Activated naive CD4-positive, alpha-beta T cell treated with anti-CD3 and anti-CD28 coated beads for 36 hours (primary cell): Measurements from ENCODE around the gene PLD3. TPM values are rescaled to one million over a fixed set of nuclear protein-coding genes. Genes with fewer than 3 reads are reported as not detected.
"Not testable (repeated sequence)": the region's sequence is repeated elsewhere in the genome, so short reads cannot be mapped to it uniquely, and the experiment has no call there.

ENCODE experiments used
- CTCF ChIA-PET: fragments of 350-600 bp; sonication (Branson Sonifier 250); formaldehyde crosslinking; loops from one replicate; lab custom pipeline; 2021; ENCODE audit warnings: antibody characterized with exemption; lab: Charles Lee
- DNase-seq: peaks from one replicate; pipeline ENCODE4 v3.0.0-alpha.2; 2020
- H3K27ac Mint-ChIP-seq: one replicate; pipeline ENCODE4 v1.8.0; 2021; ENCODE audit warnings: mild to moderate bottlenecking, mixed read lengths
- H3K27me3 Mint-ChIP-seq: one replicate; pipeline ENCODE4 v1.8.0; 2021; ENCODE audit warnings: low read depth, mixed read lengths
- H3K36me3 Mint-ChIP-seq: one replicate; pipeline ENCODE4 v1.8.0; 2021; ENCODE audit warnings: low read depth, mixed read lengths
- H3K4me1 Mint-ChIP-seq: one replicate; pipeline ENCODE4 v1.8.0; 2021; ENCODE audit warnings: low read depth, mixed read lengths
- H3K4me3 Mint-ChIP-seq: one replicate; pipeline ENCODE4 v1.8.0; 2021; ENCODE audit warnings: mild to moderate bottlenecking, moderate library complexity, mixed read lengths
- H3K9me3 Mint-ChIP-seq: one replicate; pipeline ENCODE4 v1.8.0; 2021; ENCODE audit warnings: mixed read lengths
- intact Hi-C: fragments of 100-400 bp; cut with micrococcal nuclease; formaldehyde crosslinking; loops from one replicate; pipeline ENCODE4 v1.15.1; 2023
- total RNA-seq, 2 experiments: library from RNA; stranded (reverse); gene quantifications; one replicate each; pipeline ENCODE4 v1.2.3, GENCODE V29; 2021

PLD3 gene
- total RNA-seq, 2 experiments from 2014 or later: 57.6 to 58.2 TPM

GRCh38 chr19:40367577-40368434, 19.3 kb downstream of the PLD3 start:
- DNase-seq: no peak
- H3K27ac Mint-ChIP-seq: no peak overlapping the region
- intact Hi-C loops: no loop called here
- H3K4me1 Mint-ChIP-seq: peaks cover 7% of the 10 kb centered on the region
- H3K27me3 Mint-ChIP-seq: no peaks in the 10 kb centered on the region
- peaks cover 3% of the 10 kb centered on the region for H3K36me3 Mint-ChIP-seq
- no peaks in the 10 kb centered on the region for H3K9me3 Mint-ChIP-seq
- CTCF ChIA-PET: interaction anchor here (1.0 to 1.4 kb wide), 2 partner anchors 62 to 228 kb away, joined by 3 to 4 read pairs; no protein-coding TSS in a partner anchor
- no peak overlapping the region for H3K4me3 Mint-ChIP-seq

- Mint-ChIP-seq H3K4me1 (peaks cover 12% of the 10 kb centered on the region), H3K27ac (no peak overlapping the region), H3K9me3 (no peaks in the 10 kb centered on the region), H3K36me3 (peaks cover 3% of the 10 kb centered on the region), H3K27me3 (no peaks in the 10 kb centered on the region), H3K4me3 (no peak overlapping the region)
- CTCF ChIA-PET: interaction anchor here (0.5 to 0.6 kb wide), 2 partner anchors 450 to 1003 kb away, joined by 3 to 5 read pairs; no protein-coding TSS in a partner anchor
- intact Hi-C loops: no loop called here
- no peak for DNase-seq
Observed at GRCh38 chr19:40369797-40370196, 21.3 kb downstream of the PLD3 start.

- DNase-seq, H3K4me3 Mint-ChIP-seq, H3K36me3 Mint-ChIP-seq, intact Hi-C loops, H3K4me1 Mint-ChIP-seq, H3K9me3 Mint-ChIP-seq, H3K27me3 Mint-ChIP-seq, H3K27ac Mint-ChIP-seq: not testable (repeated sequence)
- CTCF ChIA-PET: interaction anchor here (0.6 kb wide), 1 partner anchor 450 kb away, joined by 3 read pairs; no protein-coding TSS in a partner anchor
Observed at GRCh38 chr19:40370253-40370652, 21.8 kb downstream of the PLD3 start.

GRCh38 chr19:40370997-40371801, 22.7 kb downstream of the PLD3 start:
- intact Hi-C loops: no loop called here
- H3K4me1 Mint-ChIP-seq: peaks cover 8% of the 10 kb centered on the region
- H3K4me3 Mint-ChIP-seq: no peak overlapping the region
- H3K36me3 Mint-ChIP-seq: peaks cover 3% of the 10 kb centered on the region
- no peak for DNase-seq
- CTCF ChIA-PET: interaction anchor here (0.6 kb wide), 1 partner anchor 11 kb away, joined by 3 read pairs; no protein-coding TSS in a partner anchor
- H3K27ac Mint-ChIP-seq: no peak overlapping the region
- H3K27me3 Mint-ChIP-seq: no peaks in the 10 kb centered on the region
- H3K9me3 Mint-ChIP-seq: no peaks in the 10 kb centered on the region

GRCh38 chr19:40371802-40372122, 23.3 kb downstream of the PLD3 start:
- H3K27ac Mint-ChIP-seq: no peak overlapping the region
- no peak overlapping the region for H3K4me3 Mint-ChIP-seq
- no peaks in the 10 kb centered on the region for H3K9me3 Mint-ChIP-seq
- CTCF ChIA-PET: interaction anchor here (0.6 kb wide), 1 partner anchor 11 kb away, joined by 3 read pairs; no protein-coding TSS in a partner anchor
- intact Hi-C loops: no loop called here
- DNase-seq: no peak
- H3K4me1 Mint-ChIP-seq: peaks cover 8% of the 10 kb centered on the region
- peaks cover 3% of the 10 kb centered on the region for H3K36me3 Mint-ChIP-seq
- H3K27me3 Mint-ChIP-seq: no peaks in the 10 kb centered on the region

GRCh38 chr19:40374084-40374483, 25.6 kb downstream of the PLD3 start:
- H3K9me3 Mint-ChIP-seq: no peaks in the 10 kb centered on the region
- no peak overlapping the region for H3K4me3 Mint-ChIP-seq
- no peak for DNase-seq
- no peaks in the 10 kb centered on the region for H3K27me3 Mint-ChIP-seq
- CTCF ChIA-PET: no interaction called here
- peaks cover 8% of the 10 kb centered on the region for H3K4me1 Mint-ChIP-seq
- intact Hi-C loops: no loop called here
- peaks cover 3% of the 10 kb centered on the region for H3K36me3 Mint-ChIP-seq
- H3K27ac Mint-ChIP-seq: no peak overlapping the region

GRCh38 chr19:40376286-40376862, 27.9 kb downstream of the PLD3 start:
- no peak overlapping the region for H3K4me3 Mint-ChIP-seq
- DNase-seq: no peak
- no peaks in the 10 kb centered on the region for H3K27me3 Mint-ChIP-seq
- no peak overlapping the region for H3K27ac Mint-ChIP-seq
- intact Hi-C loops: no loop called here
- no peaks in the 10 kb centered on the region for H3K9me3 Mint-ChIP-seq
- no peaks in the 10 kb centered on the region for H3K36me3 Mint-ChIP-seq
- peaks cover 8% of the 10 kb centered on the region for H3K4me1 Mint-ChIP-seq
- CTCF ChIA-PET: no interaction called here

GRCh38 chr19:40377876-40378385, 29.4 kb downstream of the PLD3 start:
- CTCF ChIA-PET: no interaction called here
- intact Hi-C loops: no loop called here
- DNase-seq: no peak
- Mint-ChIP-seq H3K36me3 (no peaks in the 10 kb centered on the region), H3K27ac (no peak overlapping the region), H3K27me3 (no peaks in the 10 kb centered on the region), H3K9me3 (no peaks in the 10 kb centered on the region), H3K4me3 (no peak overlapping the region), H3K4me1 (peaks cover 8% of the 10 kb centered on the region)

- H3K27ac Mint-ChIP-seq: no peak overlapping the region
- H3K4me1 Mint-ChIP-seq: peaks cover 8% of the 10 kb centered on the region
- no peak overlapping the region for H3K4me3 Mint-ChIP-seq
- no peak for DNase-seq
- no peaks in the 10 kb centered on the region for H3K36me3 Mint-ChIP-seq
- no peaks in the 10 kb centered on the region for H3K27me3 Mint-ChIP-seq
- CTCF ChIA-PET: no interaction called here
- no peaks in the 10 kb centered on the region for H3K9me3 Mint-ChIP-seq
- intact Hi-C loops: no loop called here
Observed at GRCh38 chr19:40378509-40378908, 30.0 kb downstream of the PLD3 start.

GRCh38 chr19:40379446-40380198, 31.1 kb downstream of the PLD3 start:
- CTCF ChIA-PET: interaction anchor here (0.5 kb wide), 1 partner anchor 269 kb away, joined by 3 read pairs; no protein-coding TSS in a partner anchor
- H3K27me3 Mint-ChIP-seq: no peaks in the 10 kb centered on the region
- no peak overlapping the region for H3K27ac Mint-ChIP-seq
- intact Hi-C loops: no loop called here
- DNase-seq: no peak
- H3K36me3 Mint-ChIP-seq: no peaks in the 10 kb centered on the region
- H3K9me3 Mint-ChIP-seq: no peaks in the 10 kb centered on the region
- H3K4me3 Mint-ChIP-seq: no peak overlapping the region
- H3K4me1 Mint-ChIP-seq: peaks cover 2% of the 10 kb centered on the region

GRCh38 chr19:40380199-40381037, 31.9 kb downstream of the PLD3 start:
- no peaks in the 10 kb centered on the region for H3K36me3 Mint-ChIP-seq
- DNase-seq: no peak
- H3K27ac Mint-ChIP-seq: no peak overlapping the region
- no peaks in the 10 kb centered on the region for H3K27me3 Mint-ChIP-seq
- intact Hi-C loops: no loop called here
- CTCF ChIA-PET: interaction anchor here (0.5 kb wide), 1 partner anchor 270 kb away, joined by 3 read pairs; no protein-coding TSS in a partner anchor
- no peaks in the 10 kb centered on the region for H3K4me1 Mint-ChIP-seq
- H3K9me3 Mint-ChIP-seq: no peaks in the 10 kb centered on the region
- no peak overlapping the region for H3K4me3 Mint-ChIP-seq
